DOHH2 (cell line): ENCODE data around the gene TSPAN4.

ENCODE experiments used
- EZH2phosphoT487 ChIP-seq: fragments of 200-600 bp; sonication (generic); IDR thresholded peaks from 2 replicates; pipeline ENCODE4 v1.6.1; 2017; ENCODE audit warnings: borderline replicate concordance, mild to moderate bottlenecking, antibody characterized with exemption, low read length, moderate library complexity, mixed read lengths
- TF ChIP-seq, protein P1 (sequence below): fragments of 200-600 bp; sonication (generic); IDR thresholded peaks from one replicate; pipeline ENCODE4 v1.5.1; 2014; ENCODE audit warnings: antibody characterized with exemption, mild to moderate bottlenecking, low read depth, low read length; ENCODE audit not compliant: poor library complexity, severe bottlenecking

DNA sequence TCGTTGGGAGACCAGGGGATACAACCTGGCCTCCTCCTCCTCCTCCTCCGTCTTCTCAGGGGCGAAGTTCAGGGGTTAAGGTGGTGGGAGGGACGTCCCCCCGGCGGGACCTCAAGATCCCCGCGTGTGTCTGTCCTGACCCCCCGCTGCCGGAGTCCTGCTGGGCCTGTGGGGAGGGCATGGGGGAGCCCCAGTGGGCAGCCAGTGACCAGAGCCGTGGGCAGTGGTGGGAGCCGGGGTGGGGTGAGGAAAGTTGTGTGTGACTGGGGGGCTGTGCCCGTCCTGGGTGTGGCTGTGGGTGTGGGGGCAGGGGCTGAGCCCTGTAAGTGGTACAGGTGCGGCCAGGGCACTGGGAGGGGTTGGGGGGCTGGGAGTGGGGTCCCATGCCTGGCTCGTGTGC is 10.1 kb downstream of the TSPAN4 start:
- TF ChIP-seq, protein P1, sequence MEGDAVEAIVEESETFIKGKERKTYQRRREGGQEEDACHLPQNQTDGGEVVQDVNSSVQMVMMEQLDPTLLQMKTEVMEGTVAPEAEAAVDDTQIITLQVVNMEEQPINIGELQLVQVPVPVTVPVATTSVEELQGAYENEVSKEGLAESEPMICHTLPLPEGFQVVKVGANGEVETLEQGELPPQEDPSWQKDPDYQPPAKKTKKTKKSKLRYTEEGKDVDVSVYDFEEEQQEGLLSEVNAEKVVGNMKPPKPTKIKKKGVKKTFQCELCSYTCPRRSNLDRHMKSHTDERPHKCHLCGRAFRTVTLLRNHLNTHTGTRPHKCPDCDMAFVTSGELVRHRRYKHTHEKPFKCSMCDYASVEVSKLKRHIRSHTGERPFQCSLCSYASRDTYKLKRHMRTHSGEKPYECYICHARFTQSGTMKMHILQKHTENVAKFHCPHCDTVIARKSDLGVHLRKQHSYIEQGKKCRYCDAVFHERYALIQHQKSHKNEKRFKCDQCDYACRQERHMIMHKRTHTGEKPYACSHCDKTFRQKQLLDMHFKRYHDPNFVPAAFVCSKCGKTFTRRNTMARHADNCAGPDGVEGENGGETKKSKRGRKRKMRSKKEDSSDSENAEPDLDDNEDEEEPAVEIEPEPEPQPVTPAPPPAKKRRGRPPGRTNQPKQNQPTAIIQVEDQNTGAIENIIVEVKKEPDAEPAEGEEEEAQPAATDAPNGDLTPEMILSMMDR: no peak
- TF ChIP-seq EZH2phosphoT487: no peak
